GM18505 (cell line): ENCODE data around the gene COL6A3.

ENCODE experiments used
- ATAC-seq: cut with Tn5 transposase; IDR thresholded peaks from one replicate; pipeline ENCODE4 v1.9.1; 2021; ENCODE audit not compliant: unreplicated experiment
- POLR2A ChIP-seq: IDR thresholded peaks from 4 replicates; pipeline ENCODE4 v1.6.1; 2011; ENCODE audit warnings: borderline replicate concordance; ENCODE audit not compliant: insufficient read depth, insufficient read length; ENCODE audit errors: extremely low read depth

COL6A3 gene

DNA sequence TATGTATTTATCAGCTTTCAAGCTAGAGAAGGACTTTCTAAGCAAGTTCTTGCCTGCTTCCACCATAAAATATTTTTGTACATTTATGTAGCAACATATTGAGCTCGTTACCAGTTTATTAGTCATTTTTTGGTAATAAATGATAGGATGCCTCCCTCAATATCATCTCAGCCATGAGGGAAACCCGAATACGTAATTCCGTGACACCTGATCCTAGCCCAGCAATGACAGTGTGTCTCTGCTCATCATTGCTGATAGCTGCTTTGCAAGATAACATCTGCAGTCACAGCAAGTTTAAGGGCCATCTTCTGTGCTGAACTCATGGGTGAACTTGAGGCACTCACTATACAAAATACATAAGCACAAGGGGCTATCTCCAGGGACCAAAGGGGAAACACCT is 62.2 kb downstream of the COL6A3 start:
- no peak for TF ChIP-seq POLR2A
- no peak for ATAC-seq

DNA sequence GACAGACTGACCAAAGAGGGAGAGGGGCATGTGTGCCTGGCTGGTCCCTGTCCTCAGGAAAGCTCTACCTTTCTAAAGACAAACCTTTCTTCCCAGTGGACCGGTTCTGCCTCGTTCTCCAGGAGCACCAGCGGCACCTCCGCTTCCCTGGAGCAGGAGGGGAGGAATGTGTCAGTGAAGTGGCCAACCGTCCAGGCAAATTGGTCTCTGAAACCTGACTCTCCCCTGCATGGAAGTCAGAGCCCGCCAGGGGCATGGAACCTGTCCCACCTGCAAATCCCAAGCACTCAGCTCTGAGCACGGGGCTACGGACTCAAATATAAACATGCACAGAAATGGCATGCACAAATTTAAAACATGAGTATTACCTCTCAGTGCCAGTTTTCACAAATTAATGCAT is 62.9 kb downstream of the COL6A3 start:
- ATAC-seq, result no peak
- TF ChIP-seq POLR2A, result no peak

DNA sequence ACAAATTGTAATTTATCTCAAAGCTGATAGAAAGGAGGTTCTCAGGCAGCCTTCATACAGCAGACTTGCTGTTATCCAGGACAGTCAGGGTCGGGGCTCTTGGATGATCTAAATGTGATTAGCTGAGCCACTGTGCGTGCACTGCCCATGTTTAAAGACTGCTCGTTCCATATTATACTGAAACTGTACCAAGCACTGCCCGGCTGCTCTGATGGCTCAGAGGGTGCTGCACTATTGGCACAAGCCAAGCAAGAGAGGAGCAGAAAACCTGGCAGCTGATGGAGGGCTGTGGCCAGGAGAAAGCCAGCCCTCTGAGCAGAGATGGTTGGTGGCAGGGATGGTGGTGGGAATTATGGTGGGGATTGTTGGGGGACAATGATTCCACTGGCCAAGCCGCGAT is 63.4 kb downstream of the COL6A3 start:
- no peak for TF ChIP-seq POLR2A

DNA sequence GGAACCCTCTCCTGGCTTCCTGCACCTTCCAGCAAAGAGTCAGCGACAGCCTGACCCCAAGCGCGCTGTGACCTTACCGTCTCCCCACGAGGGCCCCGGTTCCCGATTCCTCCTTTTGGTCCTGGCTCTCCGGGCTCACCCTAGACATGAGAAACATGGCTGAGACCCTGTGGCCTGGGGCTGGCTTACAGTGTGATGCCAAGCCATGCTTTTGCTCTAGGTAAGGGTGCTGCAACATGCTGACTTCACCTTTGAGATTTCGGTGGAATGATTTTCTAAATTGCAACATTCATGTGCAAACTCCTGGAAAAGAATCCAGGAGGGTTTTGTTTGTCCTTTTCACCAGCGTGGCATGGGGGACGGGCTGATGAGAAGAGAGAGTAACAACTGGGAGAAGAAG is 63.9 kb downstream of the COL6A3 start:
- TF ChIP-seq POLR2A, result no peak
- no peak for ATAC-seq

More for the DNA sequence above, 63.4 kb downstream of the COL6A3 start:
- no peak for ATAC-seq

DNA sequence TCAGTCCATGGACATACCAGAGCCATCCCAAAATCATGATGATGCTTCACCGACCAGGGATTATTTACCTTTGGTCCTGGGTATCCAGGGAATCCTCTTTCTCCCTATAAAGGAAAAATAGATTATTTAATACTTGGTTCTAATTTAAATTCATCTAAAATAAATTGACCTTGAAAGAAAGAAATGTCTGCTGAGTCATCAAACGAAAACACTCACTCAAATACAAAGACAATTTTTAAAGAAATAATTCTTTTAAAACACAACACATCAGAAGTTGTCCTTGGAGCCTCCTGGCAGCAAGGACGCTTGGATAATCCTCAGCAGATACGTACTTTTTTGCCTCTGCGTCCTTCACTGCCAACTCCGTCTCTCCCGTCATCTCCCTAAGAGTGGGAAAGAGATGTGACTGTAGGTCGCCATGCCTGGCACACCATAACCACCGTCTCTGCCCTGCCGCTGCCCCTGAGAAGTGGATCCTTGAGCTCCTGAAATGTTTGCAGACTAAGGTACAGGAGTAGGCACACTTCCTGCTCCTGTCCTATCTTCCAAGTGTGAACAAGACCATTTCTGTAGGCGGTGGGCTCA is 65.6 kb downstream of the COL6A3 start:
- ATAC-seq, result no peak
- no peak for TF ChIP-seq POLR2A

DNA sequence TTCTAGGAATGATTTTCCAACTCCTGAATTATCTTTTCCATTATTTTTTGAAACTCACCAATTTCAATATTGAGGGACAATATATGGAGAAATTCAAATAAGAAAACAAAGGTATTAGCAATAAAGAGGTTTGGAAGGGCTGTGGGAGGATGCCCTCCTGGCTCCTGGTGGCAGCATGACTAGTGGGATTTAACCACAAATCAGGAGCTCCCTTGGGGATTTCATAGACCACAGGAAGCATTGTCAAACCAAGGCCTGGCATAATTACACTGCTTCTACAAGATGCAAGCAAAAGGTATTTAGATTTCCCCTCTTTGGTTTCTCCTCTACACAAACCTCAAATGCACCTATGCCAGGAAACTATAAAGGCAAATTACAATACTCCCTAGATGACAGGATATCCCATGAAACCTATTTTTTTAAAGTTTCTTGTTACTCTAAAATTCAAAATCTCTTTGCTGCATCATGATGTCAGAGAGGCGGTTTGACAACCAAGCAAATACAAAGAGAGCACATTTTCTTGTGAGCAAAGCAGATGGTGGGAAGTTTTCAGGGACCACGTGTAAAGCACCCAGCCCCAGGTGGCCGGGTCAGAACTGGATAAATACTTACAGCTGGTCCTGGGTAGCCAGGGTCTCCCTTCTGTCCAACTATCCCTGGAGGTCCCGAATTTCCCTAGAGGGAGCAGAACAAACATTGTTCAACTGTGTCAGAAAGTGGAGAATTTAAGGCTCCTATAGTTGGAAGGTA is 67.9 kb downstream of the COL6A3 start:
- no peak for TF ChIP-seq POLR2A
- no peak for ATAC-seq

DNA sequence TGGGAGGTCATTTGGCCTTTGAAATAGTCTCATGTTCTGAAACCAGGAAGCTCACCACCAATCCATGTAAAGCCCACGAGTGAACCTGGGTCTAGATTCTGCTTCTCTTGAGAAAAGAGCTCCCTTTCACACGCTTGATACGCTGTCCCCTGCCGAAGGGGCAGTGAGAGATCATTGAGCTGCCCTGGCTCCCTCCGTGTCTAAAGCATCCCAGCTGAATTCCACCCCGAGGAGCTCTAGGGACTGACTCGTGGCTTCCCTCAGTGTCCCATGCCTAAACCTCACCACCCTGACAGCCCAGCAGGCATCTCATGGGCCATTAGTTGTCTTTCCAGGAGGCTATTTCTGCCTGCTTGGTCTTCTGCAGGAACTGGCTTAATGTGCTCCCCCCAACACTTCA is 68.6 kb downstream of the COL6A3 start:
- ATAC-seq, result no peak

DNA sequence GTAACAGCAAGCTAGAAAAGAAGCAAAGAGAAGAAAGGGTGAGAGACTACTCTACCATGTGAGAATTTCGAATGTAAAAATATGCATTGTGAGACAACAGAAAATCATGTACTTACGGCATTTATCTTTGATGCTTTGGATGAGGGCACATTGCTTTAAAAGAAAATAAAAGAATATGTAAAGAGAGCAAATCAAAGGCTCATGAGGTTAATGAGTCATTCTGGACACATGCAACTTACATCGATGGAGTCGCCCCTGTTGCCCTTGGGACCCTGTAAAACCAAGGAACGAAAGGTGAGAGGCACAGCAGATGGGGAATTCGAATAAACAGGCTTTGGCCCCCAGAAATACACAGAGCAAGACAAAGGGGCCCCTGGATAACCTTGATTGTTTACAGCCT is 69.0 kb downstream of the COL6A3 start:
- no peak for TF ChIP-seq POLR2A

More for the DNA sequence above, 68.6 kb downstream of the COL6A3 start:
- TF ChIP-seq POLR2A, result no peak

DNA sequence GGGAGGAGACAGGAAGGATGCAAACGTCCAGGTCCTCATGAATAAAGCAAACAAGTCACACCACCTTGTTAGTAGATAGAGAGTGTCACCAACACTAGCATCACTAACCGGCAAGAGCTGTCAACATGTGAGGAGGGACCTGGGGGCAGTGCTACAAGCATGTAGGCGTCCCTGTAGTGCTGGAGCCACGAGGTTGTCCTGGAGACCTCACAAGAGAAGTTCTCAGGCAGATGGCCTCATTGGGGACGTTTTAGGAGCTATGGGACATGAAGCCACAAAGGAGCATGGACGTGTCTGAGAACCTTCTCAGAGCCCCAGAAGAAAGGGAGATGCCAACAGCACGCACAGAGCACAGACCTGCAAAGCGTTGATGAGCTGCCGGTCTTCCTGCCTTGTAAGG is 70.0 kb downstream of the COL6A3 start:
- TF ChIP-seq POLR2A, result no peak
- no peak for ATAC-seq

More for the DNA sequence above, 69.0 kb downstream of the COL6A3 start:
- ATAC-seq, result no peak

DNA sequence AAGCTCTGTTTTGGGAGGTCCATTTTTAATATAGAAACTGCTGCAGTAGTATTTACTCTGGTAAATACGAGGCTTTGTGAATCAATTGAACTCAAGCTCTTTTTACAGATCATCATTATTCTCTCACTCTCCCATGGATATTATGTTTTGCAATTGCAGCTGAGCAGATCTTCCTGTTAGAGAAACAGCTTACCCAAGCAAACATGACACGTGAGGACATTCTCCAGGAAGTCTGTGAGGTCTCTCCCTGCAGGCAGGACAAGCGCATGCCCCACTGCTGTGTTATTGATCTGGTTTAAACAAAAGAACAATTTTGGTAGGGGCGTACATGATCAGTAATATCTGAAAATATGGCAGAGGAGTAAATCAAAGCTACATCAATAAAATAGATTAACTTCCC is 72.1 kb downstream of the COL6A3 start:
- no peak for ATAC-seq
- no peak for TF ChIP-seq POLR2A

DNA sequence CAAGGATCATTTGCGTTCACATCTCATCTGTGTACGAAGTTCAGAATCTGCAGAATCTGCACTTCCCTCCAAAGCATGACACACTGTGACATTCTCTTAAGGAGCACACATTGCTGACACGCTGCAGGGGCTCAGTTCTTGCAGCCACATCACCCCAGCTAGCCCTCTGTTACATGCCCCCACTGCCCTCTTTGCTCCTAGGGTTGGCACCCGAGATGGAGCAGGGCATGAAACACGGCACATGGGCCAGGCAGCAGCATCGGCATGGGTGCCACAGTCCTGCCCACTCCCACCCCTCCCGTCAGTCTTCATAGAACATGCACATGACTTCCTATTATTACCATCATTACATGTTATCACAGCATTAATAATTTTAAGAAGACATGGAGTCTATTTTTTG is 76.4 kb downstream of the COL6A3 start:
- no peak for ATAC-seq
- TF ChIP-seq POLR2A, result no peak

DNA sequence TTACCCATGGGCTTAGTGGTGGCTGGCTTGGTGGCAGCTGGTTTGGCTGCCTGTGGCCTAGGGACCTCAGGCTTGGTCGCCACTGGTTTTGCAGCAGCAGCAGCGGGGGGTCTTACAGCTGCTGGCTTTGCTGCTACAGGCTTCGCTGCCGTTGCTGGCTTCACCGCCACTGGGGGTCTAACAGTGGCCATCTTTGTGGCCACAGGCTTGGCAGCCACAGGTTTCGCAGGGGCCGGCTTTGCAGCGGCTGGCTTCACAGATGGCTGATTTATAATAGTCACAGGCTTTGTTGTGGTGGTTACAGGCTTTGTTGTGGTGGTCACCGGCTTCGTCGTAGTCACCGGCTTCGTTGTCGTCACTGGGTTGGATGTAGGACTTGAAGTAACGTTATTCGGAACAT is 77.8 kb downstream of the COL6A3 start:
- no peak for ATAC-seq
- TF ChIP-seq POLR2A, result no peak

DNA sequence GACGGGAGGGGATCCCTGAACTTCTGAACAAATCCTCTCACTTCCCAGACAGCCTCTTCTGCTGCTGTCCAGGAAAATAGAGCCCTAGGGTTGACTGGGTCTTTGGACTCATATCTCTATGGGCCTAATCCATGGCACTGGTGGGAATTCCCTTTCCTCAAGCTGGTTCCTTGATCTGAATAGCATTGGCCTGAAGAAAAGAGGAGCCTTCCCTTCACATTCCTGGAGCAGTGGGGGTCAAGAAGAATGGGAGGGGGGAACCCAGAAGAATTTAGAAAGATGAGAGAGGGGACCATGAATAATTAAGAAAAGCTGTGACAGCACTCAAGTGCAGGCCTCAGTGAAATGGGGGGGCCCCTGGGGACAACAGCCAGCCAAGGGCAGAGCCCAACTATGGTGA is 80.2 kb downstream of the COL6A3 start:
- ATAC-seq, result no peak
- TF ChIP-seq POLR2A, result no peak

DNA sequence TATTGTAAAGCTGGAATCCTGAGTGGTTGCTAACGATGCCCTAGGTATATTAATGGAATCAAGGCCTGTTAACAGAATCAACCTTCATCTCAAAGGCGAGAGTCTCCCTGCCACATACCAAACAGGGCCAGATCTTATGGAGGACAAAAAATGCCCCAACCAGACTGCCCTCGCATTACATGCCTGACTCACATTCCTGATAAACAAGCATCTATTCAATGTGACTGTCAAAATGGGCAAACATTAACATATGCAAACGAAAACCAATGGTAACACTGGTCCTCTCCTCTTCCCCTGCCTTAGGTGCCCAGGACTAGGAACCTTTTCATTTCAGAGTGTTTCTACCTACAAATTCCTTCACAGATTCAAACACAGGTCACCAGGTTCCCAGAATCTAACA is 83.4 kb downstream of the COL6A3 start:
- ATAC-seq, result no peak
- TF ChIP-seq POLR2A, result no peak
